NCI-H1048 (cell line): ENCODE data around the gene BBS1.
"Not testable (repeated sequence)": the region's sequence is repeated elsewhere in the genome, so short reads cannot be mapped to it uniquely, and the experiment has no call there.

Source experiments
- DNase-seq: peaks from one replicate; lab custom pipeline; 2025; lab: John Stamatoyannopoulos, UW

Gene BBS1

GRCh38 chr11:66510271-66510989, at the start of gene BBS1:
BBS1 (plus strand) TSS chr11:66510635; CDS start chr11:66510660, 25 bp downstream.
- peak; percentile 43 for DNase-seq

DNA sequence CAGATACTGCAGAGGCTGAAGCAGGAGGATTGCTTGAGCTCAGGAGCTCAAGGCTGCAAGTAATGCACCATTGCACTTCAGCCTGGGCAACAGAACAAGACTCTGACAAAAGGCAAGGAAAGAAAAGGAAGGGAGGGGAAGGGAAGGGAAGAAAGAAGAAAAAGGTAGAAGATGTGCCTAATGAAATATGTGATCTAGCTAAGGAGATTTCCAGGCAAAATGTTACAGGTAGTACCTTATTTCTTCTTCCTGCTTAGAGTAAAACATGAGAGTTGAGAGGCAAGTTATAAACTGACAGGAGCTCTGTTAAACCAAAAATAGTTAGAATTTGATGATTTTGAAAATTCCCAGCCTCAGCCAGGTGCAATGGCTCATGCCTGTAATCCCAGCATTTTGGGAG, 48.4 kb upstream of the BBS1 start:
- no peak for DNase-seq

DNA sequence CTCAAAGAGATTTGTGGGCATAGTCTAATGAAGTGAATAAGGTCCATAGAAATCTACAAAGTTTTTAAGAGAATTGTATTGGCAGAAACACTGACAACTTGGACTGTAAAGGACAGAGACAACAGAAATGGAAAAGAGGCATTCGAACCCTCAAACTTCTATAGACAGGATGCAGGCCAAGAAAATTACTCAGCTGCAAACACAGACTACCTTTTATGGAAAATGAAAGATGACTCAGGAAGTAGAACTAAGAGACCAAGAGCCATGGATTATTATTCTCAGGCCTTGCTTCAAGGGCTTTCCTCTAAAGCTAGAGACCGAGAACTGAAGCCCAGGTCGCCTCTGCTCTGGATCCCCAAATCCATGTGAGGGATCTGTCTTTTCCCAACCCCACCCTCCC, 47.5 kb upstream of the BBS1 start:
- DNase-seq, result no peak

DNA sequence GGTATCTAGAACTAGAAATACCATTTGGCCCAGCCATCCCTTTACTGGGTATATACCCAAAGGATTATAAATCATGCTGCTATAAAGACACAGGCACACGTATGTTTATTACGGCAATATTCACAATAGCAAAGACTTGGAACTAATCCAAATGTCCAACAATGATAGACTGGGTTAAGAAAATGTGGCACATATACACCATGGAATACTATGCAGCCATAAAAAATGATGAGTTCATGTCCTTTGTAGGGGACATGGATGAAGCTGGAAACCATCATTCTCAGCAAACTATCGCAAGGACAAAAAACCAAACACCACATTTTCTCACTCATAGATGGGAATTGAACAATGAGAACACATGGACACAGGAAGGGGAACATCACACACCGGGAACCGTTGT, 46.3 kb upstream of the BBS1 start:
- DNase-seq, result not testable (repeated sequence)

GRCh38 chr11:66464916-66465315, 45.5 kb upstream of the BBS1 start:
- no peak for DNase-seq

DNA sequence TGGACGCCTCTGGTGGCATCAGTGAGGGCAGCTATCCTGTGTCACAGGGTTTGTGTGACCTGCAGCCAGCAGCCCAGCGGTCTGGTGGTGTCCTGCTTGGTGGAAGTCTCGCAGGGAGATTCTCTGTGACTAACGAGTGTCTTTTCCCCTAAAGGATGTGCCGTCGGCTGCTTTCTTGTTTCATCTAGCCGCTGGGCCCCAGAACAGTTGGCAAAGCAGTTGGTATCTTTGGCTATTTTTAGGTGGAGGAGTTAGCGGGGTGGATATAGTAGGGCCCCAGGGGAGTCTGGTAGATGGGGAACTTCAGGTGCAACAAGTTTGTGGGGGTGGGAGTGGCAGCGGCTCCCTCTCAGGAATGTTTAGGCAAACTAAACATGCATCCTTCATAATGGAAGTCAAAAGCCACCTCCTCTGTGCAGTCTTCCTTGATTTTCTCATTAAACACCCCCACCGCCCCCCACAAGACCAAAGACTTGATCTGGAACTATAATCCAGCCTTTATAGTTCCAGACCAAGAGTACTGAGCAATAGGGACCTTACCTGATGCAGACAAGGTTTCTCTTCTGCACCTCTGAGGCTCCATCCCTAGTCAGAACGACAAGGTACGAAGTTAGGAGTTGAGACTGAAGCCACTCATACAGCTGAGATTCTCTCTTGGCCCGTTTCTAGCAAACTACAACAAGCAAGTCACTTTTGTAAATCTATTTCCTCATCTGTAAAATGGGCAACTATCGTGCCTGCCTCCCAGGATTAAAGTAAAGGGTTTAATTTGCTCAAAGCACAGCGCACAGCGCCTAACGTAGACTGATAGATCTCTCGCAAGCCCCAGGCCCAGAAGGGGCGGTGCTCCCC, 44.8 kb upstream of the BBS1 start:
- no peak for DNase-seq

DNA sequence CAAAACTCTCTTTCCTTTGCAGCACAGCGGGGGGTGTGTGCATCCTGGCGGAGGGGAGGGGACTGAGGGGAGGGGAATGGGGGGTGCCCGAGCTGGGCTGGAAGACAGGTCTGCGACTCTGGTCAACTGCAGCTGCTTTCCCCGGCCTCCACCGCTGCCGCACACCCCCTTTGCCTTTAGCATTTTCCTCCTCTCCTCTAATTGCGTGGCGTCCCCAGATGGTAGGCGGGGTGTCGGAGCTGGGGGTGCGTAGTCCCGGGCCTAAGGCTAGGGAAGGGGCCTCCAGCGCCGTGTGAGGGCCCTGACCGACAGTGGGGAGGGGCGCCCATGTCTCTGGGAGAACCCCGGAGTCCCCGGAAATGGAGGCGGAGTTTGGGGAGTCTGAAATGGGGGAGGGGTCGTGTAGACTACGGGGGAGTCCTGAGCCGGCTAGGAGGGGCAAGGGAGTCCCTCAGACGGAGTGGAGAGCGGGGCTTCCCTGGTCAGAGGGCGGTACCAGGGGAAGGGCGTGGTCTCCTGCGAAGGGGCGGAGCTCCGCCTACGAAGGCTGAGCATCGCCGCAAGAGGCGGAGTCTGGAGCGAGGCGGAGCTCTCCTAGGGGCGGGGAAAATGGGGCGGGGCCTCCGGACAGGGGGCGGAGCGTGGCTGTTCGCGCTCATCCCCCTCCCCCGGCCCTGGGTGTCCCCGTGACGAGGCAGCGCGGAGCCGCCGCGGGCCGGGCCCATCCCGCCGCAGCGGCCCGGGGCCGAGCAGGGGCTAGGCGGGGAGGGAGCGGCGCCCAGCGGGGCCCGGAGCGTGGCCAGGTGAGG, 44.0 kb upstream of the BBS1 start, which contains the start of gene PELI3:
TSS of gene PELI3 (plus strand) at position 681 of the 809 bp plus-strand sequence. CDS start 1,224 bp downstream, outside the sequence.
- DNase-seq, result peak; percentile 63

GRCh38 chr11:66467034-66467659, 43.3 kb upstream of the BBS1 start:
- no peak for DNase-seq

DNA sequence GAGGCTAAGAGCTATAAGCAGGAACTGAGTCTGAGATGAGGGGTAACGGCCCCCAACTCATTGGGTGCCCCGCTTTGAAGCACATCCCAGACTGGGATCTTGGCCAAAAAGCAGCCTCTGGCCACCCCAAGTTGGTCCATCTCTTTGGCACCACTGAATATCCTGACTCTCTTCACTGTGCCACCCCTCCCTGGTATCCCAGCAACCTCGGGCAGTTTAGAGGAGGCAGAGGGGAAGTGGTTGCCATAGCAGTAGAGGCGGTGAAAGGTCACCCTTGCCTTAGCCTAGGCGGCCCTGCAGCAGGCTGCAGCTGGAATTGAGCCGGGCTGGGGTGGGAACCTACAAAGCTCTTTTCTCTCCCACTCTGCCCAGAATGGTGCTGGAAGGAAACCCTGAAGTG, 42.7 kb upstream of the BBS1 start:
- DNase-seq, result no peak

- DNase-seq, result no peak
Measured at GRCh38 chr11:66468691-66469090, 41.7 kb upstream of the BBS1 start.

GRCh38 chr11:66469441-66469840, 41.0 kb upstream of the BBS1 start:
- DNase-seq, result no peak

DNA sequence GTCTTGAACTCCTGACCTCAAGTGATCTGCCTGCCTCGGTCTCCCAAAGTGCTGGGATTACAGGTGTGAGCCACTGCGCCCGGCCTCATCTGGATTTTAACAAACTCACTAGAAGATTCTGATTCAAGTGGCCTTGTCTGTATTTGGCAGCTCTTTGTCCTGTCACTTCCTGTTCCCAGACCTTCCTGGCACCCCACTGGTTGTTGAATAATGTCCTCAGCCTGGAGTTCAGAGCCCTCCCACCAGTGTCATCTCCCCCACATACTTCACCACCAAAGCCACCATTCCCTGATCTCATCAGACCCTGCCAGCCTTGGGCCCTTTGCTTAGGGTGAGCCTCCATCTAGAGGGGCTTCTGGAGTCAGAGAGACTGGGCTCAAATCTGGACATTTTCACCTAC, 40.4 kb upstream of the BBS1 start:
- no peak for DNase-seq

- DNase-seq, result no peak
Measured at GRCh38 chr11:66471142-66471541, 39.3 kb upstream of the BBS1 start.

- no peak for DNase-seq
Measured at GRCh38 chr11:66472054-66472453, 38.4 kb upstream of the BBS1 start.

- DNase-seq, result no peak
Measured at GRCh38 chr11:66473167-66473566, 37.3 kb upstream of the BBS1 start.

GRCh38 chr11:66473608-66474515, 36.6 kb upstream of the BBS1 start:
- no peak for DNase-seq

DNA sequence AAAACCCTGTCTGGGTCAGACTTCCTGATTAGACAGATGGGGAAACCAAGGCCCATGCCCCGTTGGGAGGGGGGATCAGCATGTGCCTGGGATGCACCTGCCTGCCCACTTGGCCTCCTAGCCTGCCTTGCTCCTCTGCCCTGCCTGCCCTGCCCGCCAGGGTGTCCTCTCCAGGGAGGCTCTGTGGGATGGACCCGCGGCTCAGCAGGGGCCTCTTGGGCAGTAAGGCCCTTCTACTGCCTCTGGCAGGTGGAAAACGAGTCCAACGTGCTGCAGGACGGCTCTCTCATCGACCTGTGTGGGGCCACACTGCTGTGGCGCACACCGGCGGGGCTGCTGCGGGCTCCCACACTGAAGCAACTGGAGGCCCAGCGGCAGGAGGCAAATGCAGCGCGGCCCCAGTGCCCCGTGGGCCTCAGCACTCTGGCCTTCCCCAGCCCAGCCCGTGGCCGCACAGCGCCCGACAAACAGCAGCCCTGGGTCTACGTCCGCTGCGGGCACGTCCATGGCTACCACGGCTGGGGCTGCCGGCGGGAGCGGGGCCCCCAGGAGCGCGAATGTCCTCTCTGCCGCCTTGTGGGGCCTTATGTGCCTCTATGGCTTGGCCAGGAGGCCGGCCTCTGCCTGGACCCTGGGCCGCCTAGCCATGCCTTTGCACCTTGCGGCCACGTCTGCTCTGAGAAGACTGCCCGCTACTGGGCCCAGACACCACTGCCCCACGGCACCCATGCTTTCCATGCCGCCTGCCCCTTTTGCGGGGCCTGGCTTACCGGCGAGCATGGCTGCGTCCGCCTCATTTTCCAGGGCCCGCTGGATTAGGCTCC, 34.9 kb upstream of the BBS1 start:
- DNase-seq, result no peak

GRCh38 chr11:66476173-66476840, 34.1 kb upstream of the BBS1 start:
- no peak for DNase-seq

- no peak for DNase-seq
Measured at GRCh38 chr11:66476841-66477251, 33.6 kb upstream of the BBS1 start.
